ENCODE measurements around the gene CLEC2D.

DNA sequence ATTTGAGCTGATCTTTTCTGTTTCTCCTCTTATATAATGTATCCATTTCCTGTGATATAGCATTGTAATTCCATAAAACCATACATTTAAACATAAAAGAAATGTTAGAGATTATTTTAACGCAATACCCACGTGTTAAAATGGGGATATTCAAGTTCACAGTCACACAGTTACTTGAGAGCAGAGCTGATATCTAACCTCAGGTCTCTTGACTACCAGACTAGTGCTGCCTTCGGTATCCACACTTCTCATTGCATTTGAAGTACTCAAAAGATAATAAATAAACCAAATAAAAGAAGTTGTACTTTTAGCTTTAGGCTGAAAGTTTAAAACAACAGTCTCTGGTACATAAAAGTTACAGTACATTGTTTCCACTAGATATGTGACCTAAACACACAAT, 60.5 kb downstream of the CLEC2D start:
- TF ChIP-seq NFIC (IDR thresholded peaks at IDR 0.05; ENCODE audit: low read depth, low read length) = no peak
- TF ChIP-seq, protein P1, sequence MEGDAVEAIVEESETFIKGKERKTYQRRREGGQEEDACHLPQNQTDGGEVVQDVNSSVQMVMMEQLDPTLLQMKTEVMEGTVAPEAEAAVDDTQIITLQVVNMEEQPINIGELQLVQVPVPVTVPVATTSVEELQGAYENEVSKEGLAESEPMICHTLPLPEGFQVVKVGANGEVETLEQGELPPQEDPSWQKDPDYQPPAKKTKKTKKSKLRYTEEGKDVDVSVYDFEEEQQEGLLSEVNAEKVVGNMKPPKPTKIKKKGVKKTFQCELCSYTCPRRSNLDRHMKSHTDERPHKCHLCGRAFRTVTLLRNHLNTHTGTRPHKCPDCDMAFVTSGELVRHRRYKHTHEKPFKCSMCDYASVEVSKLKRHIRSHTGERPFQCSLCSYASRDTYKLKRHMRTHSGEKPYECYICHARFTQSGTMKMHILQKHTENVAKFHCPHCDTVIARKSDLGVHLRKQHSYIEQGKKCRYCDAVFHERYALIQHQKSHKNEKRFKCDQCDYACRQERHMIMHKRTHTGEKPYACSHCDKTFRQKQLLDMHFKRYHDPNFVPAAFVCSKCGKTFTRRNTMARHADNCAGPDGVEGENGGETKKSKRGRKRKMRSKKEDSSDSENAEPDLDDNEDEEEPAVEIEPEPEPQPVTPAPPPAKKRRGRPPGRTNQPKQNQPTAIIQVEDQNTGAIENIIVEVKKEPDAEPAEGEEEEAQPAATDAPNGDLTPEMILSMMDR (IDR thresholded peaks at IDR 0.05 in 2 of 3, conservative IDR thresholded peaks at IDR 0.05 in 1 of 3; ENCODE audit: control insufficient read depth in 2 of 3, extremely low read depth in 1 of 3, insufficient read depth in 1 of 3, low read depth in 3 of 3, low read length in 3 of 3) = no peak
- TF ChIP-seq NFYB (IDR thresholded peaks at IDR 0.05; ENCODE audit: insufficient read depth, low read depth, low read length) = no peak
- no peak for TF ChIP-seq CHD2 (IDR thresholded peaks at IDR 0.05; ENCODE audit: borderline replicate concordance, low read depth, low read length)
- TF ChIP-seq ASH2L (IDR thresholded peaks at IDR 0.05; ENCODE audit: borderline replicate concordance, low read depth) = no peak
- no peak for TF ChIP-seq POU2F2 (IDR thresholded peaks at IDR 0.05; ENCODE audit: borderline replicate concordance, low read depth, low read length)
- TF ChIP-seq JUND (IDR thresholded peaks at IDR 0.05; ENCODE audit: low read depth, low read length) = no peak
- TF ChIP-seq POLR2A (IDR thresholded peaks at IDR 0.05; ENCODE audit: low read depth, low read length) = no peak
- no peak for TF ChIP-seq RAD21 (IDR thresholded peaks at IDR 0.05; ENCODE audit: insufficient read depth, low read depth, low read length)
- no peak for TF ChIP-seq SMAD1 (IDR thresholded peaks at IDR 0.05; ENCODE audit: low read depth, partially characterized antibody)
- no peak for TF ChIP-seq TCF7 (IDR thresholded peaks at IDR 0.05; ENCODE audit: borderline replicate concordance)

Measured in GM12878 (cell line).